PFSK-1 (cell line): ENCODE results near the gene RAPGEF2.

ENCODE experiments used
- FOXP2 ChIP-seq: optimal IDR thresholded peaks from 2 replicates; pipeline ENCODE3; 2011; ENCODE audit warnings: borderline replicate concordance, control low read depth, inconsistent platforms; ENCODE audit not compliant: insufficient read depth; ENCODE audit errors: extremely low read length, extremely low read depth
- POLR2AphosphoS5 ChIP-seq: IDR thresholded peaks from 2 replicates; pipeline ENCODE4 v1.6.1; 2012; ENCODE audit warnings: low read depth, mild to moderate bottlenecking, control low read depth, low read length, moderate library complexity
- REST ChIP-seq, 2 experiments: IDR thresholded peaks; 2 replicates each; pipeline versions ENCODE4 v1.6.1 to v1.8.0; 2011 to 2012; ENCODE audit warnings: low read depth in 2 of 2, low read length in 2 of 2, control low read depth in 1 of 2, inconsistent platforms in 1 of 2, mild to moderate bottlenecking in 1 of 2, moderate library complexity in 1 of 2; ENCODE audit not compliant: insufficient read depth in 1 of 2
- SIN3A ChIP-seq: IDR thresholded peaks from 2 replicates; pipeline ENCODE4 v1.6.1; 2012; ENCODE audit warnings: mild to moderate bottlenecking, low read length, moderate library complexity, borderline replicate concordance; ENCODE audit not compliant: insufficient read depth
- TAF1 ChIP-seq: IDR thresholded peaks from 2 replicates; pipeline ENCODE4 v1.6.1; 2012; ENCODE audit warnings: low read length, control low read depth, borderline replicate concordance; ENCODE audit not compliant: insufficient read depth

The RAPGEF2 gene

GRCh38 chr4:159163521-159163920 is 60.6 kb downstream of the RAPGEF2 start:
- TF ChIP-seq POLR2AphosphoS5: no peak
- no peak for TF ChIP-seq FOXP2
- no peak for TF ChIP-seq TAF1
- TF ChIP-seq REST (IDR thresholded peaks at IDR 0.05; ENCODE audit: insufficient read depth in 1 of 2, low read depth in 2 of 2, low read length in 2 of 2): no peak
- TF ChIP-seq SIN3A: no peak

- no peak for TF ChIP-seq FOXP2
- TF ChIP-seq TAF1: no peak
- no peak for TF ChIP-seq REST (IDR thresholded peaks at IDR 0.05; ENCODE audit: insufficient read depth in 1 of 2, low read depth in 2 of 2, low read length in 2 of 2)
- no peak for TF ChIP-seq POLR2AphosphoS5
- no peak for TF ChIP-seq SIN3A
Observed at GRCh38 chr4:159169404-159170302, 66.8 kb downstream of the RAPGEF2 start.

- TF ChIP-seq TAF1 (no peak), REST (IDR thresholded peaks at IDR 0.05; ENCODE audit: insufficient read depth in 1 of 2, low read depth in 2 of 2, low read length in 2 of 2) (no peak), FOXP2 (no peak), SIN3A (no peak), POLR2AphosphoS5 (no peak)
Observed at GRCh38 chr4:159171287-159171686, 68.4 kb downstream of the RAPGEF2 start.

GRCh38 chr4:159173886-159174285 is 71.0 kb downstream of the RAPGEF2 start:
- TF ChIP-seq TAF1 (no peak), SIN3A (no peak), FOXP2 (no peak), POLR2AphosphoS5 (no peak), REST (IDR thresholded peaks at IDR 0.05; ENCODE audit: insufficient read depth in 1 of 2, low read depth in 2 of 2, low read length in 2 of 2) (no peak)
